SHP77 (cell line): Measurements from ENCODE around the gene GLCCI1.

Experiments
- DNase-seq, 2 experiments: peaks; one replicate each; lab custom pipeline; 2025; lab: John Stamatoyannopoulos, UW

GLCCI1 gene

GRCh38 chr7:7962851-7963250, 5.7 kb upstream of the GLCCI1 start:
- no peak for DNase-seq

DNA sequence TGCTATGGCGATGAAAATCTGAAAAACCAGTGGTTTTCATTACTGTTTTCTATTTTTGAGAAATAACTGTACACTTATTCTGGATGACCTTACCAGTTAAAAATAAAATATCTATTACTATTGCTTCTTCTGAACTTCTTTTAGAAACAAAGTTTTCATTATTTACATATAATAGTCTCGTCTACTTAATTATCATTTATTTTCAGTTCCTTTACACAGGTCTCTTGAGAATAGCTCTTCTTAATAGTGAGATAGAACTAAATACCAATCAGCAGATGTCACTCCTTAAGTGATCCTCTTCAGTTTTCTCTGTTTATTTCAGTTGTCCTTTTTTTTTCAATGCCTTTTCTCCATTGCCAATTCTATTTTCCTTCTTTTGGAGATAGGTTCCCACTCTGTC, 4.3 kb upstream of the GLCCI1 start:
- no peak for DNase-seq

- no peak for DNase-seq
Observed at GRCh38 chr7:7964691-7965090, 3.9 kb upstream of the GLCCI1 start.

DNA sequence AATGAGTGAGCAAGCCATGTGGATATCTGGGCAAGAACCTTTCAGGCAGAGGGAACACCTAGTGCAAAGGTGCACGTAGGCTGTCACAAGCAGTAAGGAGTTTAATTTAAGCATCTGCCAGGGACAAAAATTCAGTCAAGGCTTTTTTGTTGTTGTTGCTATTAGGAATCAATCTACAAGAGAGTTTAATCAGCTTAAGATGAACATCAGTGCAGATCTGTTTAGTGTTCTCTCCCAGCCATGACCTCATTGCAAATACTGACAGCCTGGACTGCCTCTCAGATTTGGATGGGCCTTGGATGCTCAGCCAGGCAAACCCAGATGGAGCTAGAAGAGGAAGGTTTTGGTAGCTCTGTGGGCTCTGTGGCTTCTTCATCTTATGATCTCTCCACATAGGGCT, 3.3 kb upstream of the GLCCI1 start:
- no peak for DNase-seq

DNA sequence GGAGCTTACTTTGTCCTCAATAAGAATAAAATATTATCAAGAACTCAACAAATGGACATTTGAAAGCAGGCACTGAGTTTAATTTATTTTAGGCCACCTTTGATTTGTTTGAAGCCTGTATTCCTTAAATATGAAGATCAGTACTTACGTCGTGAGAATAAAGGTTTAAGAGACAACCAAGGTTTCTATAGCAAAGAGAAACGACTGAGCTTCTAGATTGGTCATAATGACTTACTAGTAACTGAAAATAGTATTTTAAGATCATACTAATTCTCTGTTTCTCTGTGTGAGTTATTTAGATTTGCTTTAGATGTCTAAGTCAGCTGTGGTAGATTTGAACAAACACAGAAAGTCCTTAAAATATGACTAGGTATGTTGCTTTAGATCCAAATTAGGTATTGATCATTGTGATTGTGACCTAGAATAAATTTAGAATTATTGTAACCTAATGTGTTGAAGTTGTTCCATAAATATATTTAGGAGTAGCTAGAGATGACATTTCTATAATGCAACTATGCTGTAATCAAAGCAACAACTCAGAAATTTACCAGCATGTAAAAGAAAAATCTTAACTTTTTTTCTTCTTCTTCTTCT, 2.4 kb upstream of the GLCCI1 start:
- DNase-seq = no peak

DNA sequence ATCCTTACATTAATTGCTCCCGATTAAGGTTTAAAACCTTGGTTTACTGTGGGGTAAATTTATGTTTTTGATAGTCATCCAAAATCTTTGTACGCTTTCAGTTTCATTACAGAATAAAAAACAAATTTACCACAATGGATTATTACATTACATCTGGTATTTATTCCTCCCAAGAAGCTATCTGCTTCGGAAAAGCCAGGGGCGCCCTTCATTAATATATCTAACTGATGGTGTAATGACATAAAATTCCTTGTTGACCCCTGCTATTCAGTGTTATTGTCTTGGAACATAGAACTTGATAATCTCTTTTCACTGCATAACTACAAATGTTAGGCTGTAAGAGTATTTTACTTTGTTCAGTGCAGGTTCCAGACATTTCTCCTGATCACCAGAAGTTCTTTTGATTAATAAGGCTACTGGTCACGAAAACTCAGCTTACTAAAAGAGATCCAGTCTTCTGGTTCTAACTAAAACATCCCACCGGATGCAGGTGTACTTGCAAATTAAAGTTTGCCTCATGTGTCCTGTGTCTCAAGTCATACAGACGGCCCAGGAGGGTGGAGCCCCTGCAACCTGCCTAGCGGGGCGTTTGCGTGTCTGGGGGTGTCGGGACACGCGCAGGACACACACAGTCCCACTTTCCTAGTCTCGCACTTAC, 581 bp upstream of the GLCCI1 start:
- no peak for DNase-seq

GRCh38 chr7:7969306-7970236, 975 bp downstream of the GLCCI1 start:
- DNase-seq = peak; percentile 45 to 67

DNA sequence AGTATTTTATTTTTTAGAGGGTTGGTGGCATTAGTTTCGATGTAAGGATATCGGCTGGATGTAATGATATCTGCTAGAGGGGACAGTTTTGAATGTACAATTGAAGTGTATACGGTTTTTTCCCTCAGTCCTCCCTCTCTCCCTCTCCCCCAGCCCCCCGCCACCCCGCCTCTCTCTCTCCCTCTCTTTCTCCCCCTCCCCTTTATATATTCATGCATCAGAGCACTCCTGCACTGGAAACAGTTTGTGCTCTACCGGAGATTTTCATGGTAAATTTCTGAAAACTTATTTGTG, 1.6 kb downstream of the GLCCI1 start:
- DNase-seq = peak in 1 of 2 experiments; percentile 48

GRCh38 chr7:7970531-7971307, 2.1 kb downstream of the GLCCI1 start:
- DNase-seq = peak; percentile 37 to 65

DNA sequence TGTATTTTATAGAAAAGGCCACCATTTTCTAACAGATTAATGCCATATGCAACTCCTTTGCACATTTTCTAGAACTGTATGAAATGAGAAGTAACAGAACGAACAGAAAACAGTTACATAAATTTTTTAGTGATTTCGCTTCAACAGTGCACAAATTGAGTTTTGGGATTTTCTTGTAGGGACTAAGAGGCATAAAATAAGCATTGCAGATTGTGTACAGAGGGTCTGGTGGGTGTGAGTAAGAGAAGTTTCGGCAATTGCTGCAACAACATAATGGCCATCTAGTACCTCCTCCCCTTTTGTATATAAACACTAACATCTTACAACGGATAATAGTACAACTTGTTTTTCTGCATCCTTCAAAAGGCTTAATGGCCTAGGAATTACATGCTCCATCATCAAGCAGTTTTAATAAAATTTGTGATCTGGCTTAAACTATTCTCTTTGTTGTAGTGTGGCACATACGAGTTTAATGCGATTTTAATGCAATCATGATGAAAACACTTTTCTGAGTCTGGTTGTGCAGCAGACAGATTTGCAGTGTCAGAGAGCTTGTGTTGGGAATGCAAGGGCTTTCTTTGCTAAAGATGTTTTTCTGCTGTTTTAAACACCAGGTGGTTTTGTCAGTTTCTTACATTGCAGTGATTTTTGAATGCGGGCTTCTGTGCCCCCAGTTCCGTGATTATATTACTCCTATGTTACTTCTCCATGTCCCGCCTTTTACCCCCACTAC, 2.9 kb downstream of the GLCCI1 start:
- DNase-seq = no peak

GRCh38 chr7:7972128-7972527, 3.5 kb downstream of the GLCCI1 start:
- DNase-seq = no peak

- DNase-seq = no peak
Observed at GRCh38 chr7:7972922-7973594, 4.5 kb downstream of the GLCCI1 start.

DNA sequence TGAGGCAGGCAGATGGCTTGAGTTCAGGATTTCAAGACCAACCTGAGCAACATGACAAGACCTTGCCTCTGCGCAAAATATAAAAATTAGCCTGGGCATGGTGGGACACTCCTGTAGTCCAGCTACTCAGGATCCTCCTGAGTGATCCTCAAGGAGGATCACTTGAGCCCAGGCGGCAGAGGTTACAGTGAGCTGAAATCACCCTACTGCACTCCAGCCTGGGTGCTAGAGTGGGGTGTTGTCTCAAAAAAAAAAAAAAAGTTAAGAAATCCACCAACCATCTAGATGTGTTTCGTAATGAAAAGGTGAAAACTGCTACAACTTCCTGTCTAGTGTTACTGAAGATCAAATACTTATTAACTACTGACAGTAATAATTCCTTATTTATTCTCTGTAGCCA, 8.1 kb downstream of the GLCCI1 start:
- no peak for DNase-seq

DNA sequence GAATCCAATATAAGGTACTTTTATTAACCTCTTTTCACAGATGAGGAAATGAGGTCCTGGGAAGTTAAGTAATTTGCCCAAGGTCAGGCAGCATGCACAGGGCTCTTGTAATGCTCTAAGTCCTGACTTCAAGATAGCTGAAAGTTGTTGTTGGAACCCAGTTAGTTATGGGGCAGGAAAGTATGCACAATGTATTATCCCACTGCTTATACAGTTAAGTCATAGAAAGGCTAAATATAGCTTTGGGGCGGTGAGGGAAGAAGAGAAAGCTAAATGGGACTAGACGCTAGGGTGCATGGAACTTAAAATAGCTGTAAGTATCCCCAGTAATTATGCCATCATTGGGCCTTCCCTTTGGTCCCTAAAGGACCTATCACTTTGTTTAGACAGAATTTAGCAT, 9.2 kb downstream of the GLCCI1 start:
- DNase-seq = no peak

DNA sequence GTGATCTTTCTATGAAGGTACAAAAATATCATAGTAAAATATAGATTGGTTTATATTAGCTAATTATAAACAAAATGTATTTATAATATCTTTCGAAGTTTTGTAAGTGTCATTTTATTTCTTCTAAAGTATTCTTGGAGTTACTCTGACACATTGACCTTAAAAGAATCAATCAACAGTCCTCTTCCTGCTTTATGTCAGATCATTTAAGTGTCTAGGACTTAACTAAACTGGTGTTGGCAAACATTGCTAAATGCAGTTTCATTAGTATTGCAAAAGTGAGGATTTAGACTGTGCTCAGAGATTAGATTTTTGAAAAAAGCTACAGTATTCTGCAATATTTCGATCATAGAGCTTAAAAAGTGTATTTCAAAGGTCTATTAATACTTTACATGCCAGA, 10.3 kb downstream of the GLCCI1 start:
- no peak for DNase-seq

- DNase-seq = no peak
Observed at GRCh38 chr7:7979558-7979957, 11.0 kb downstream of the GLCCI1 start.

DNA sequence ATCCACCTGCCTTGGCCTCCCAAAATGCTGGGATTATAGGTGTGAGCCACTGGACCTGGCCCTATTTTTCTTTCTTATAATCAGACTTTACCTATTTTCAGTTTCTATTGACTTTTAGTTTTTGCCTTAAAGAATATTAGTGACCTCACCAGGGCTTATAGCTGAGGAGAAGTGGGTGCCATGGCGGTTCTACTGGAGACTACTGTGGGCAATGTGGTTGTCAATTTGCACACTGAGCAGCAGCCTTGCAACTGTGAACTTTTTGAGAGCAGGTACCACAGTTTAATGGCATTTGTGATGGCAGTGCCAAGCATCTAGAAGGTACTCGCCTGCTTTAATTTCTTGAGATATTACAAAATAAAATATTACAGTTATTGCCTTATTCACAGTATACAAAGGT, 11.5 kb downstream of the GLCCI1 start:
- no peak for DNase-seq

GRCh38 chr7:7982904-7983303, 14.3 kb downstream of the GLCCI1 start:
- no peak for DNase-seq

GRCh38 chr7:7984424-7984823, 15.8 kb downstream of the GLCCI1 start:
- no peak for DNase-seq

GRCh38 chr7:7988706-7989105, 20.1 kb downstream of the GLCCI1 start:
- DNase-seq = no peak

- DNase-seq = no peak
Observed at GRCh38 chr7:7989133-7989532, 20.5 kb downstream of the GLCCI1 start.
